Dermis microvascular lymphatic vessel endothelial cell (primary cell): ENCODE results near the gene MGAT5. TPM values are rescaled to one million over a fixed set of nuclear protein-coding genes. Genes with fewer than 3 reads are reported as not detected.

ENCODE experiments used
- DNase-seq, 2 donors: peaks; one replicate each; pipeline versions ENCODE4 v3.0.0 to v3.0.0-alpha.2; 2010; ENCODE audit warnings: low read depth in 2 of 2
- total RNA-seq: library from RNA; depleted of rRNA; stranded (reverse); fragments of >200 nt; gene quantifications from 2 replicates; pipeline ENCODE4 v1.2.1, GENCODE V29; 2014

Gene MGAT5
- total RNA-seq, result 82.4 and 83.6 TPM in 2 replicates

- DNase-seq, result peak; percentile 48 to 63
Measured at GRCh38 chr2:134253804-134254203, at the start of gene MGAT5. Gene MGAT5, plus strand, starts transcription at chr2:134254072. Its CDS starts 332 bp downstream, at chr2:134254404.

- no peak for DNase-seq
Measured at GRCh38 chr2:134205087-134205486, 48.8 kb upstream of the MGAT5 start.

- no peak for DNase-seq
Measured at GRCh38 chr2:134206031-134206430, 47.8 kb upstream of the MGAT5 start.

- peak in 1 of 2 donors; percentile 56 for DNase-seq
Measured at GRCh38 chr2:134206573-134206972, 47.3 kb upstream of the MGAT5 start.

GRCh38 chr2:134207589-134208209 is 46.2 kb upstream of the MGAT5 start:
- DNase-seq, result peak; percentile 53 to 79

GRCh38 chr2:134208825-134209224 is 45.0 kb upstream of the MGAT5 start:
- DNase-seq, result peak in 1 of 2 donors; percentile 15

GRCh38 chr2:134212746-134213145 is 41.1 kb upstream of the MGAT5 start:
- DNase-seq, result no peak

GRCh38 chr2:134216152-134216829 is 37.6 kb upstream of the MGAT5 start:
- no peak for DNase-seq

- DNase-seq, result no peak
Measured at GRCh38 chr2:134217351-134217750, 36.5 kb upstream of the MGAT5 start.

GRCh38 chr2:134217924-134218323 is 35.9 kb upstream of the MGAT5 start:
- DNase-seq, result no peak

- DNase-seq, result no peak
Measured at GRCh38 chr2:134218414-134218813, 35.5 kb upstream of the MGAT5 start.

GRCh38 chr2:134218930-134219658 is 34.8 kb upstream of the MGAT5 start:
- DNase-seq, result no peak

GRCh38 chr2:134220344-134220974 is 33.4 kb upstream of the MGAT5 start:
- no peak for DNase-seq

- DNase-seq, result no peak
Measured at GRCh38 chr2:134224005-134224404, 29.9 kb upstream of the MGAT5 start.

- no peak for DNase-seq
Measured at GRCh38 chr2:134225173-134225572, 28.7 kb upstream of the MGAT5 start.

GRCh38 chr2:134225841-134226240 is 28.0 kb upstream of the MGAT5 start:
- no peak for DNase-seq

GRCh38 chr2:134226601-134227000 is 27.3 kb upstream of the MGAT5 start:
- DNase-seq, result no peak

GRCh38 chr2:134227666-134228065 is 26.2 kb upstream of the MGAT5 start:
- DNase-seq, result no peak

GRCh38 chr2:134228493-134228903 is 25.4 kb upstream of the MGAT5 start:
- DNase-seq, result peak in 1 of 2 donors; percentile 23

- DNase-seq, result no peak
Measured at GRCh38 chr2:134229540-134229939, 24.3 kb upstream of the MGAT5 start.

GRCh38 chr2:134230885-134231284 is 23.0 kb upstream of the MGAT5 start:
- DNase-seq, result no peak
